ENCODE results near the gene SSTR5. TPM values are rescaled to one million over a fixed set of nuclear protein-coding genes. Genes with fewer than 3 reads are reported as not detected.

Gene SSTR5
- total RNA-seq, 4 donors from 2014 or later = not detected

GRCh38 chr16:1101573-1102332, 29.2 kb downstream of the SSTR5 start:
- no peak for TF ChIP-seq EP300 (IDR thresholded peaks at IDR 0.05)
- no peak for TF ChIP-seq POLR2A (IDR thresholded peaks at IDR 0.05)
- no peak for TF ChIP-seq CTCF (IDR thresholded peaks at IDR 0.05)
- Histone ChIP-seq H3K36me3 (no peaks in the 10 kb centered on the region), H3K27me3 (peaks cover 0 to 94% of the 10 kb centered on the region in 2 donors), H3K4me1 (peaks cover 0 to 8% (median 3%) of the 10 kb centered on the region in 4 donors), H3K27ac (no peak overlapping the region), H3K4me3 (no peak overlapping the region), H3K9me3 (no peaks in the 10 kb centered on the region)
- WGBS, 2 donors = 56 to 60% methylated on average over 8 to 19 of the region's 25 CpGs
- no peak for DNase-seq (ENCODE audit: low spot score in 2 of 2)

- TF ChIP-seq POLR2A (IDR thresholded peaks at IDR 0.05) = no peak
- no peak for TF ChIP-seq EP300 (IDR thresholded peaks at IDR 0.05)
- no peak for TF ChIP-seq CTCF (IDR thresholded peaks at IDR 0.05)
- peaks cover 0 to 8% (median 3%) of the 10 kb centered on the region in 4 donors for H3K4me1 ChIP-seq
- H3K36me3 ChIP-seq = no peaks in the 10 kb centered on the region
- no peak for DNase-seq (ENCODE audit: low spot score in 2 of 2)
- no peak overlapping the region for H3K4me3 ChIP-seq
- peaks cover 0 to 94% of the 10 kb centered on the region in 2 donors for H3K27me3 ChIP-seq
- H3K9me3 ChIP-seq = no peaks in the 10 kb centered on the region
- no peak overlapping the region for H3K27ac ChIP-seq
- WGBS, 2 donors = 45 to 60% methylated on average over 11 to 24 of the region's 26 CpGs
Measured at GRCh38 chr16:1102333-1102700, 29.8 kb downstream of the SSTR5 start.

GRCh38 chr16:1102921-1103635, 30.5 kb downstream of the SSTR5 start:
- no peaks in the 10 kb centered on the region for H3K9me3 ChIP-seq
- H3K4me1 ChIP-seq = peaks cover 0 to 8% (median 3%) of the 10 kb centered on the region in 4 donors
- 7 to 65% methylated on average over 4 to 35 of the region's 61 CpGs for WGBS, 2 donors
- TF ChIP-seq EP300 (IDR thresholded peaks at IDR 0.05) (no peak), CTCF (IDR thresholded peaks at IDR 0.05) (peak; percentile 63 to 79 (median 78))
- peak in 1 of 2 donors; percentile 31 for DNase-seq (ENCODE audit: low spot score in 2 of 2)
- peaks cover 0 to 94% of the 10 kb centered on the region in 2 donors for H3K27me3 ChIP-seq
- no peaks in the 10 kb centered on the region for H3K36me3 ChIP-seq
- H3K4me3 ChIP-seq = peak overlapping the region in 2 of 4 donors; percentile 2 to 15
- no peak overlapping the region for H3K27ac ChIP-seq

- Histone ChIP-seq H3K4me3 (no peak overlapping the region), H3K27ac (no peak overlapping the region), H3K36me3 (no peaks in the 10 kb centered on the region), H3K4me1 (peaks cover 0 to 8% (median 3%) of the 10 kb centered on the region in 4 donors), H3K27me3 (peaks cover 0 to 94% of the 10 kb centered on the region in 2 donors), H3K9me3 (no peaks in the 10 kb centered on the region)
- TF ChIP-seq POLR2A (IDR thresholded peaks at IDR 0.05) (no peak), EP300 (IDR thresholded peaks at IDR 0.05) (no peak), CTCF (IDR thresholded peaks at IDR 0.05) (no peak)
- WGBS, 2 donors = 41 to 50% methylated on average over 6 to 10 of the region's 11 CpGs
- no peak for DNase-seq (ENCODE audit: low spot score in 2 of 2)
Measured at GRCh38 chr16:1103636-1103980, 31.1 kb downstream of the SSTR5 start.
